Lower lobe of right lung (tissue), 2 donors: ENCODE measurements around the gene KCTD11. TPM values are rescaled to one million over a fixed set of nuclear protein-coding genes. Genes with fewer than 3 reads are reported as not detected.
"Not testable (repeated sequence)": the region's sequence is repeated elsewhere in the genome, so short reads cannot be mapped to it uniquely, and the experiment has no call there.

ENCODE experiments used
- ATAC-seq, 2 donors: fragments of 200-7000 bp; cut with Tn5 transposase; one replicate each; pipeline ENCODE4 v1.9.1; 2020 to 2022; ENCODE audit warnings: mild to moderate bottlenecking in 2 of 2, moderate library complexity in 2 of 2
- DNase-seq: peaks from one replicate; pipeline ENCODE4 v3.0.0-alpha.2; 2020
- H3K27ac ChIP-seq: fragments of 200-600 bp; one replicate; pipeline ENCODE4 v1.8.0; 2022
- H3K27me3 ChIP-seq: fragments of 200-600 bp; one replicate; pipeline ENCODE4 v1.8.0; 2022; ENCODE audit warnings: low read depth
- H3K36me3 ChIP-seq: fragments of 200-600 bp; one replicate; pipeline ENCODE4 v1.8.0; 2022; ENCODE audit warnings: mild to moderate bottlenecking
- H3K4me1 ChIP-seq: fragments of 200-600 bp; one replicate; pipeline ENCODE4 v1.8.0; 2022
- H3K4me3 ChIP-seq: fragments of 200-600 bp; one replicate; pipeline ENCODE4 v1.8.0; 2022; ENCODE audit warnings: mild to moderate bottlenecking
- H3K9me3 ChIP-seq: fragments of 200-600 bp; one replicate; pipeline ENCODE4 v1.8.0; 2022
- CTCF ChIP-seq: fragments of 200-600 bp; IDR thresholded peaks from one replicate; pipeline ENCODE4 v1.8.0; 2022; ENCODE audit warnings: antibody characterized with exemption, mild to moderate bottlenecking
- intact Hi-C: fragments of 100-400 bp; cut with DNase I; formaldehyde crosslinking; loops from one replicate; pipeline ENCODE4 v1.11.0; 2022
- total RNA-seq: library from RNA; stranded (reverse); fragmentation: NEBNext Ultra II Directional; extraction: Animal tissue kit (Norgen Biotek cat#: 25700); gene quantifications from one replicate; pipeline ENCODE4 v1.2.1, GENCODE V29; 2021
- donor health status: DM: no; HTN: yes; CAD: no; lungs with severe emphysema.

KCTD11 gene
- total RNA-seq, 1 donor from 2014 or later: 11.0 TPM

DNA sequence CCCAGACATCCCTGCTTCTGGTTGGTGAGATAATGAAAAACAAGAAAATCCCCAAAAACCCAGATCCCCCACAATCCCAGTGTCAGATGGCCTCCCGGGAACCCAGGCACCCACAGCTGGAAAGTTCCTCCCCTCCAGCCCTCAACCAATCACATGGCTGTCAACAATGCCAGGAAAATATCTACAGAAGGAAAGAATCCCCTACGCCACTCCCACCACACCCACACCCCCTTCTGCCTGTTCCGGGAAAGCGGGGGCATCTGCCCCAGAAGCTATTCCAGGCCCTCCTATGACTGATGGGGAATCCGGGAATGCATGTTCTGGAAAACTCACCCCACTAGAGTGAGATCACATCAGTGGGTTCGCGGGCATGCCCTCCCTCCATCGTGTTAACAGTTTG, 4.8 kb downstream of the KCTD11 start:
- H3K4me3 ChIP-seq: peak overlapping the region; percentile 19
- H3K4me1 ChIP-seq: peaks cover 37% of the 10 kb centered on the region
- no peaks in the 10 kb centered on the region for H3K9me3 ChIP-seq
- DNase-seq (no peak), ATAC-seq (no peak)
- H3K27ac ChIP-seq: no peak overlapping the region
- intact Hi-C loops: no loop called here
- no peaks in the 10 kb centered on the region for H3K36me3 ChIP-seq
- TF ChIP-seq CTCF: no peak
- no peaks in the 10 kb centered on the region for H3K27me3 ChIP-seq

- Histone ChIP-seq H3K4me3 (no peak overlapping the region), H3K27ac (no peak overlapping the region), H3K9me3 (no peaks in the 10 kb centered on the region), H3K27me3 (no peaks in the 10 kb centered on the region), H3K36me3 (no peaks in the 10 kb centered on the region), H3K4me1 (peaks cover 35% of the 10 kb centered on the region)
- intact Hi-C loops: no loop called here
- no peak for DNase-seq
- ATAC-seq: no peak
- no peak for TF ChIP-seq CTCF
Measured at GRCh38 chr17:7357381-7357780, 5.4 kb downstream of the KCTD11 start.

- intact Hi-C loops: no loop called here
- no peak for ATAC-seq
- H3K27me3 ChIP-seq: no peaks in the 10 kb centered on the region
- H3K27ac ChIP-seq: no peak overlapping the region
- H3K4me1 ChIP-seq: no peaks in the 10 kb centered on the region
- no peak overlapping the region for H3K4me3 ChIP-seq
- no peak for DNase-seq
- no peaks in the 10 kb centered on the region for H3K36me3 ChIP-seq
- no peak for TF ChIP-seq CTCF
- H3K9me3 ChIP-seq: no peaks in the 10 kb centered on the region
Measured at GRCh38 chr17:7361906-7362305, 9.9 kb downstream of the KCTD11 start.

- no peaks in the 10 kb centered on the region for H3K4me1 ChIP-seq
- H3K4me3 ChIP-seq: no peak overlapping the region
- DNase-seq (no peak), ATAC-seq (no peak)
- intact Hi-C loops: no loop called here
- TF ChIP-seq CTCF: no peak
- H3K27ac ChIP-seq: no peak overlapping the region
- no peaks in the 10 kb centered on the region for H3K9me3 ChIP-seq
- no peaks in the 10 kb centered on the region for H3K27me3 ChIP-seq
- no peaks in the 10 kb centered on the region for H3K36me3 ChIP-seq
Measured at GRCh38 chr17:7363311-7363710, 11.3 kb downstream of the KCTD11 start.

DNA sequence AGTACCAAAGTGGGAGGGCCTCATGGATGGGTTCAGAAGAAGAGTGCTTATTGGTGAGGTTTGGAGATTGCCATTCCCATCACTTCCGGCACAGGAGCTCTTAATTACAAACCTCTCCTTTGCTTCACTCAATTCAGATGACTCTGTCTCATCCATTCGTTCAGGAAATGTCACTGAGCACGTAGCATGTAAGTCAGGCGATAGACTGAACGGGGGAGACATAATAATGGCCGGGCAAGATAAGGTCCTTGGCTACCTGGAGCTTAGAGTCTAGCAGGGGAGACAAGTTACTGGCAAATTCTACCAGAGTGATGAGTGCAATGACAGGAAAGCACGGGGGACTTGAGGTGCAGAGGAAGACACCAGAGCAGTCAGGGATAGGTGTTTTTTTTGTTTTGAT, 14.0 kb downstream of the KCTD11 start:
- H3K4me3 ChIP-seq, ATAC-seq, H3K9me3 ChIP-seq, H3K27ac ChIP-seq, H3K4me1 ChIP-seq, H3K36me3 ChIP-seq, DNase-seq, intact Hi-C loops, H3K27me3 ChIP-seq: not testable (repeated sequence)

DNA sequence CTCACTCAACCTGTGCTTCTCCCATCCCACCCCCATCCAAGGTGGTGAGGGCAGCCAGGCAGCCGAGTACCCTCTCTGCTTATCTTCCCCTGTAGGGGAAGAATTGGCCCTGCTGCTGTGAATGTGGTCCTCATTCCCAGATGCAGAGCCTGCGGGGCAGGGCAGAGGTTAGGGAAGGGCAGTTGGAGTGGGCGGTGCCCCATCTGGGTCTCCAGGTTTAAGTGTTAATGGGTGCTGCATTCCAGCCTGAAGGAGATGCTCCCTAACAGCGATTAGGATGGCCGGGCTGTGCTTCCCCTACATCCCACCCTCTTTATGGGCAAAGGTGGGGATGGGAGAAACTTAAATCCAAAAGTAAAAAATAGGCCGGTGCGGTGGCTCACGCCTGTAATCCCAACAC, 15.1 kb downstream of the KCTD11 start:
- intact Hi-C loops: no loop called here
- no peak overlapping the region for H3K4me3 ChIP-seq
- H3K9me3 ChIP-seq: no peaks in the 10 kb centered on the region
- H3K4me1 ChIP-seq: no peaks in the 10 kb centered on the region
- H3K36me3 ChIP-seq: no peaks in the 10 kb centered on the region
- no peak for TF ChIP-seq CTCF
- H3K27ac ChIP-seq: no peak overlapping the region
- DNase-seq (no peak), ATAC-seq (no peak)
- no peaks in the 10 kb centered on the region for H3K27me3 ChIP-seq
